HepG2 (cell line): ENCODE results near the gene RNF168. TPM values are rescaled to one million over a fixed set of nuclear protein-coding genes. Genes with fewer than 3 reads are reported as not detected.

ENCODE experiments used
- CREM ChIP-seq, 2 experiments: sonication (generic) in 1 of 2; formaldehyde crosslinking in 1 of 2; IDR thresholded peaks; 2 replicates each; pipeline versions ENCODE4 v1.4.0 to v1.6.1; 2016 to 2020; ENCODE audit warnings: antibody characterized with exemption in 1 of 2, mild to moderate bottlenecking in 1 of 2, missing genetic modification reagents in 1 of 2
- ESRRA ChIP-seq: sonication (generic); formaldehyde crosslinking; IDR thresholded peaks from 2 replicates; pipeline ENCODE4 v1.5.1; 2020; ENCODE audit warnings: mild to moderate bottlenecking, low read depth, missing genetic modification reagents
- GABPB1 ChIP-seq: IDR thresholded peaks from 2 replicates; pipeline ENCODE4 v1.6.1; 2016; ENCODE audit warnings: mild to moderate bottlenecking, missing genetic modification reagents, moderate library complexity, missing compliant biosample characterization
- HES4 ChIP-seq: sonication (generic); formaldehyde crosslinking; IDR thresholded peaks from 2 replicates; pipeline ENCODE4 v1.9.0; 2021; ENCODE audit warnings: mild to moderate bottlenecking, missing genetic modification reagents, borderline replicate concordance
- KDM2A ChIP-seq: sonication (generic); formaldehyde crosslinking; IDR thresholded peaks from 2 replicates; pipeline ENCODE4 v1.4.0; 2020; ENCODE audit warnings: low read depth, missing genetic modification reagents, borderline replicate concordance
- KDM5B ChIP-seq: sonication (generic); formaldehyde crosslinking; IDR thresholded peaks from 2 replicates; pipeline ENCODE4 v1.4.0; 2020; ENCODE audit warnings: missing genetic modification reagents, mild to moderate bottlenecking, borderline replicate concordance
- NR2C2 ChIP-seq: sonication (generic); formaldehyde crosslinking; IDR thresholded peaks from 2 replicates; pipeline ENCODE4 v1.4.0; 2020; ENCODE audit warnings: missing genetic modification reagents, mild to moderate bottlenecking, moderate library complexity, borderline replicate concordance
- PHF5A ChIP-seq: IDR thresholded peaks from one replicate; pipeline ENCODE4 v1.6.1; 2018; ENCODE audit warnings: low read depth, missing genetic modification reagents; ENCODE audit not compliant: unreplicated experiment
- SP1 ChIP-seq, 2 experiments: fragments of 450-650 bp in 1 of 2; sonication (generic) in 1 of 2; formaldehyde crosslinking in 1 of 2; IDR thresholded peaks; 2 replicates each; pipeline versions ENCODE4 v1.4.0 to v1.6.1; 2016 to 2020; ENCODE audit warnings: missing genetic modification reagents in 1 of 2
- SRY ChIP-seq: sonication (generic); formaldehyde crosslinking; IDR thresholded peaks from 2 replicates; pipeline ENCODE4 v1.8.0; 2022; ENCODE audit warnings: mild to moderate bottlenecking, missing genetic modification reagents
- TSC22D2 ChIP-seq: sonication (generic); formaldehyde crosslinking; IDR thresholded peaks from 2 replicates; pipeline ENCODE4 v1.5.1; 2020; ENCODE audit warnings: missing genetic modification reagents, mild to moderate bottlenecking, borderline replicate concordance
- ZMYM4 ChIP-seq: sonication (generic); formaldehyde crosslinking; IDR thresholded peaks from 2 replicates; pipeline ENCODE4 v1.8.1; 2023; ENCODE audit warnings: mild to moderate bottlenecking, missing genetic modification reagents
- ZNF205 ChIP-seq: IDR thresholded peaks from 2 replicates; pipeline ENCODE4 v1.6.1; 2018; ENCODE audit warnings: missing biosample characterization, missing genetic modification reagents
- ZNF274 ChIP-seq: sonication (generic); formaldehyde crosslinking; IDR thresholded peaks from 2 replicates; pipeline ENCODE4 v1.5.1; 2020; ENCODE audit warnings: mild to moderate bottlenecking, missing genetic modification reagents
- ZNF296 ChIP-seq: sonication (generic); formaldehyde crosslinking; conservative IDR thresholded peaks from 2 replicates; pipeline ENCODE4 v1.5.0; 2020; ENCODE audit warnings: mild to moderate bottlenecking, missing genetic modification reagents
- ZNF382 ChIP-seq: sonication (generic); formaldehyde crosslinking; IDR thresholded peaks from 2 replicates; pipeline ENCODE4 v1.5.0; 2020; ENCODE audit warnings: missing genetic modification reagents, mild to moderate bottlenecking, borderline replicate concordance
- ZNF614 ChIP-seq: IDR thresholded peaks from 2 replicates; pipeline ENCODE4 v1.6.1; 2018; ENCODE audit warnings: missing biosample characterization, missing genetic modification reagents, inconsistent platforms, borderline replicate concordance
- ZNF652 ChIP-seq: IDR thresholded peaks from 2 replicates; pipeline ENCODE4 v1.6.1; 2016; ENCODE audit warnings: low read depth, borderline replicate concordance
- ZNF792 ChIP-seq: IDR thresholded peaks from 2 replicates; pipeline ENCODE4 v1.6.1; 2016
- polyA plus RNA-seq, 8 experiments: library from polyadenylated mRNA; depleted of rRNA in 3 of 8; stranded (reverse) in 7 of 8; unstranded in 1 of 8; fragments of >200 nt; fragmentation: Illumina TruSeq in 4 of 8; extraction: Trizol in 4 of 8; gene quantifications; 2 replicates each; pipeline versions ENCODE4 v1.2.1 to v1.2.3, GENCODE V29; 2011 to 2016; ENCODE audit warnings: low read depth in 4 of 8, missing spikeins in 1 of 8, mixed read lengths in 1 of 8; ENCODE audit not compliant: insufficient read depth in 1 of 8
- total RNA-seq, 5 experiments: library from RNA; depleted of rRNA; stranded (reverse); fragments of >200 nt; fragmentation: Illumina TruSeq; extraction: Trizol; gene quantifications; 2 replicates each; pipeline ENCODE4 v1.2.3, GENCODE V29; 2016; ENCODE audit warnings: low read depth in 1 of 5
- TF ChIP-seq, protein P1 (sequence below): sonication (generic); formaldehyde crosslinking; IDR thresholded peaks from 2 replicates; pipeline ENCODE4 v1.4.0; 2020; ENCODE audit warnings: missing genetic modification reagents
- TF ChIP-seq, protein P2 (sequence below), 2 experiments: sonication (generic) in 1 of 2; formaldehyde crosslinking in 1 of 2; IDR thresholded peaks; 2 replicates each; pipeline versions ENCODE4 v1.4.0 to v1.6.1; 2016 to 2020; ENCODE audit warnings: borderline replicate concordance in 1 of 2, low read depth in 1 of 2, mild to moderate bottlenecking in 1 of 2, missing genetic modification reagents in 1 of 2

The RNF168 gene
- total and polyA plus RNA-seq, 2 of the 13 experiments (the other 11 are each of a cell fraction or from before 2014, with no cell fraction given), result 3.7 to 22.9 TPM

DNA sequence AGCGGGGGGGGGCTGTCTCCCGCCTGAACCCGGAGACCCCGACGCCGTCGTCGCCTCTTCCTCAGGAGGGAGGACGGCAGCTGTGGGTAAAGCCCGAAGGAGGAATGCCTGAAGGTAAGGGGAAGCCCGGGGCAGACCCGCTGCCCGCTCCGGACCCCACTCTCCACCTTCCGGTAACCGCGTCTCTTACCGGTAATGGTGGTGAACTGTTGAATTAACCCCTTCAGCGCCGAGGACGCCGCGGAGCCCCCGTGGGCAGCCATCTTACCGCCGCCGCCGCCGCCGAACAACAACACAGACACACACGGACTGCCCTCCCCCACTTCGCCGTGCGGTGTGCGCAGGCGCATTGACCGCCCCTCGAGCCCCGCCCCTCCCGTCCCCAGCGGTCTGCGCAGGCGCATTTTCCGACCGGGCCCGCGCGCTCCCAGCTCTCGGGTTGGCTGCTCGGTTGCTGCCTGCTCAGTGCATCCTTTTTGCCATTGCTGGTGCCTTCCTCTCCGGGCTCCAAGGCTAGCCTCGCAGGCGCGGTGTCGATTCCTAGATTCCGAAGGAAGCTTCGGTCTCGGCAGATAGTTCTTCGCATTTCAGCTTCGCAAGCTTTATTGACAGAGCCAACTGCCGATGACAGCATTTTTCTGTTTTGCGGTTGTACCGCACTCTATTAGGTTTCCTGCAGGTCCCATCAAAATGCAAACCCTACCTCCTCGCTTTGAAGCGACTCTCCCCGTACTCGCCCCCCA is 71.3 kb downstream of the RNF168 start, which contains the start of gene UBXN7 (continued):
- peak; percentile 72; the same call in 1 of the 2 replicates for TF ChIP-seq HES4 (CRISPR knock-in tag)
- TF ChIP-seq CREM (IDR thresholded peaks at IDR 0.05), result peak; percentile 15; the same call in 1 of the 2 replicates
- TF ChIP-seq CREM (CRISPR knock-in tag; IDR thresholded peaks at IDR 0.05), result no peak
- peak; percentile 82 for TF ChIP-seq ZNF614 (CRISPR knock-in tag)
- TF ChIP-seq TSC22D2 (CRISPR knock-in tag), result peak; percentile 81; the same call in 1 of the 2 replicates
- TF ChIP-seq, protein P1, sequence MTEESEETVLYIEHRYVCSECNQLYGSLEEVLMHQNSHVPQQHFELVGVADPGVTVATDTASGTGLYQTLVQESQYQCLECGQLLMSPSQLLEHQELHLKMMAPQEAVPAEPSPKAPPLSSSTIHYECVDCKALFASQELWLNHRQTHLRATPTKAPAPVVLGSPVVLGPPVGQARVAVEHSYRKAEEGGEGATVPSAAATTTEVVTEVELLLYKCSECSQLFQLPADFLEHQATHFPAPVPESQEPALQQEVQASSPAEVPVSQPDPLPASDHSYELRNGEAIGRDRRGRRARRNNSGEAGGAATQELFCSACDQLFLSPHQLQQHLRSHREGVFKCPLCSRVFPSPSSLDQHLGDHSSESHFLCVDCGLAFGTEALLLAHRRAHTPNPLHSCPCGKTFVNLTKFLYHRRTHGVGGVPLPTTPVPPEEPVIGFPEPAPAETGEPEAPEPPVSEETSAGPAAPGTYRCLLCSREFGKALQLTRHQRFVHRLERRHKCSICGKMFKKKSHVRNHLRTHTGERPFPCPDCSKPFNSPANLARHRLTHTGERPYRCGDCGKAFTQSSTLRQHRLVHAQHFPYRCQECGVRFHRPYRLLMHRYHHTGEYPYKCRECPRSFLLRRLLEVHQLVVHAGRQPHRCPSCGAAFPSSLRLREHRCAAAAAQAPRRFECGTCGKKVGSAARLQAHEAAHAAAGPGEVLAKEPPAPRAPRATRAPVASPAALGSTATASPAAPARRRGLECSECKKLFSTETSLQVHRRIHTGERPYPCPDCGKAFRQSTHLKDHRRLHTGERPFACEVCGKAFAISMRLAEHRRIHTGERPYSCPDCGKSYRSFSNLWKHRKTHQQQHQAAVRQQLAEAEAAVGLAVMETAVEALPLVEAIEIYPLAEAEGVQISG (CRISPR knock-in tag), result 0 out of 2 replicates have a peak, but pooled peaks have one; percentile 44
- peak; percentile 40; the same call in 1 of the 2 replicates for TF ChIP-seq ZNF205 (CRISPR knock-in tag)
- 0 out of 2 replicates have a peak, but pooled peaks have one; percentile 13 for TF ChIP-seq NR2C2 (CRISPR knock-in tag)
- TF ChIP-seq ZNF792 (CRISPR knock-in tag), result peak; percentile 77
- TF ChIP-seq ZNF274, result no peak; the same call in 1 of the 2 replicates
- peak; percentile 47 for TF ChIP-seq PHF5A (CRISPR knock-in tag)
- 0 out of 2 replicates have a peak, but pooled peaks have one; percentile 27 for TF ChIP-seq ESRRA (CRISPR knock-in tag)
- TF ChIP-seq SRY (CRISPR knock-in tag), result peak; percentile 21; the same call in 1 of the 2 replicates
- peak; percentile 21; the same call in 1 of the 2 replicates for TF ChIP-seq ZMYM4 (CRISPR knock-in tag)
- TF ChIP-seq, protein P2, sequence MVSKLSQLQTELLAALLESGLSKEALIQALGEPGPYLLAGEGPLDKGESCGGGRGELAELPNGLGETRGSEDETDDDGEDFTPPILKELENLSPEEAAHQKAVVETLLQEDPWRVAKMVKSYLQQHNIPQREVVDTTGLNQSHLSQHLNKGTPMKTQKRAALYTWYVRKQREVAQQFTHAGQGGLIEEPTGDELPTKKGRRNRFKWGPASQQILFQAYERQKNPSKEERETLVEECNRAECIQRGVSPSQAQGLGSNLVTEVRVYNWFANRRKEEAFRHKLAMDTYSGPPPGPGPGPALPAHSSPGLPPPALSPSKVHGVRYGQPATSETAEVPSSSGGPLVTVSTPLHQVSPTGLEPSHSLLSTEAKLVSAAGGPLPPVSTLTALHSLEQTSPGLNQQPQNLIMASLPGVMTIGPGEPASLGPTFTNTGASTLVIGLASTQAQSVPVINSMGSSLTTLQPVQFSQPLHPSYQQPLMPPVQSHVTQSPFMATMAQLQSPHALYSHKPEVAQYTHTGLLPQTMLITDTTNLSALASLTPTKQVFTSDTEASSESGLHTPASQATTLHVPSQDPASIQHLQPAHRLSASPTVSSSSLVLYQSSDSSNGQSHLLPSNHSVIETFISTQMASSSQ (IDR thresholded peaks at IDR 0.05; ENCODE audit: low read depth), result no peak
- TF ChIP-seq, protein P2 (CRISPR knock-in tag; IDR thresholded peaks at IDR 0.05; ENCODE audit: borderline replicate concordance), result peak; percentile 40; the same call in 1 of the 2 replicates
- no peak for TF ChIP-seq ZNF382 (CRISPR knock-in tag)
- TF ChIP-seq KDM2A, result no peak; the same call in none of the 2 replicates
- TF ChIP-seq KDM5B (CRISPR knock-in tag), result peak; percentile 69; the same call in 1 of the 2 replicates
- TF ChIP-seq ZNF296 (CRISPR knock-in tag), result no peak
- TF ChIP-seq GABPB1 (CRISPR knock-in tag), result peak; percentile 75
- TF ChIP-seq SP1 (IDR thresholded peaks at IDR 0.05), result no peak
- peak; percentile 45; the same call in 1 of the 2 replicates for TF ChIP-seq SP1 (CRISPR knock-in tag; IDR thresholded peaks at IDR 0.05)
- TF ChIP-seq ZNF652 (CRISPR knock-in tag), result peak; percentile 99
